KOPT-K1 (cell line): ENCODE results near the gene MED17.

Experiments used
- H3K27ac ChIP-seq: fragments of 200-600 bp; sonication (generic); 2 replicates; pipeline ENCODE4 v1.5.1; 2016; ENCODE audit warnings: antibody characterized with exemption, mild to moderate bottlenecking, low read depth, low read length; ENCODE audit not compliant: poor library complexity, severe bottlenecking
- H3K36me3 ChIP-seq: fragments of 200-600 bp; sonication (generic); 2 replicates; pipeline ENCODE4 v1.5.1; 2017; ENCODE audit warnings: antibody characterized with exemption, mild to moderate bottlenecking, low read length, moderate library complexity; ENCODE audit not compliant: insufficient read depth
- H3K9me3 ChIP-seq: fragments of 200-600 bp; sonication (generic); 2 replicates; pipeline ENCODE4 v1.5.1; 2017; ENCODE audit warnings: antibody characterized with exemption, low read length, mild to moderate bottlenecking; ENCODE audit not compliant: insufficient read depth, poor library complexity, severe bottlenecking

MED17 gene

DNA sequence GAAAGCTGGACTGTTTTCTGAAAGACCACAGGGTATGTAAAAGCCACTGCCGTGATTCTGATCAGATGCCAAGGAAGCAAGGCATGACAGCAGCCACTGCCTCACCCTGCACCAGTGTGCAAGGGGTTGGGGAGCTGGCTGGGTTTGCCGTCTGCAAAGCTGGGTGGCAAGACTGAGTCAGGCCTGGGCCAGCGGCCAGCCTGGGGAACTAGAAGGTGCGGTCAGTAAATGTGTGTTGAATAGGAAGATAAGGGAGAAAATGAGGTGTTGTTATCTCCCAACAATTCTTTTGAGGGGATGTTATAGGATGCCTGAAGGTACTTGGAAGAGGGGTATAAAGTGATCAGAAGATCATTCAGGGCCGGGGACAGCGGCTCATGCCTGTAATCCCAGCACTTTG lies 58.4 kb downstream of the MED17 start:
- H3K36me3 ChIP-seq: no peaks in the 10 kb centered on the region
- H3K27ac ChIP-seq: no peak overlapping the region
- no peaks in the 10 kb centered on the region for H3K9me3 ChIP-seq

DNA sequence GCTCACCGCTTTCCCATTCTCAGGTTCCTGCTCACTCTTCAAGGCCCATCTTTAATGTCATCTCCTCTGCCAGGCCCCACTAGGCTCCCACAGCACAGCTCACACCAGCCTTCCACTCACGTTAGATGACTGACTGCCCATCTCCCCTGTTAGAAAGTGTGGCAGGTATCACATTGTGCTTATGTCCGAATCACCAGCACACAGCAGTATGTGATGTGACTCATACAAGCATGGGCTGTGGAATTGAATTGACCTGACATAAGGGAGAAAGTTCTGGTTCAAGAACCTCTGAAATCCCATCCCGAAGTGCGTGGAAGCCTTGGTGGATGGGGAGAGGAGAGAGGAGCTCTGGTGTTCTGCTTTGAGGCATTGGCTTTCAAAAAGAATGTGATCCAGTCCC lies 59.8 kb downstream of the MED17 start:
- Histone ChIP-seq H3K27ac (no peak overlapping the region), H3K9me3 (no peaks in the 10 kb centered on the region), H3K36me3 (no peaks in the 10 kb centered on the region)

DNA sequence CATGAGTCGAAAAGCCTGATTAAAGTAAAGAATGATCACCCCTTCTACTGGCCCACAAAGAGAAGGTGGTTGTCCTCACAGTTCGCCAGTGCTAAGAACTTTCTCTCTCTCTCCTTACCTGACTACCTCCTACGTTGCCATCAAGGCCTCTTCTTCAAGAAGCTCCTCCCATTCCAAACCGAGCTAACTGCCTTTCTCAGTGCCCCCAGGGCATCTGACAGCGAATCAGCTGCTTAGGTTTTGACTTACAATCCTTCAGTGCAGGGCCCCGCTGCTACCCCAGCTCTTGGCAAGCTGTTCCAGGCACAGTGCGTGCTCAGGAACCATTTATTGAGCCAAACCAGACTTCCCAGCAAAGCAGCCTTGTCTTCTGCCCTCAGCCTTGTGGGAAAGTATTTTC lies 60.5 kb downstream of the MED17 start:
- H3K9me3 ChIP-seq: no peaks in the 10 kb centered on the region
- H3K27ac ChIP-seq: no peak overlapping the region
- H3K36me3 ChIP-seq: no peaks in the 10 kb centered on the region

DNA sequence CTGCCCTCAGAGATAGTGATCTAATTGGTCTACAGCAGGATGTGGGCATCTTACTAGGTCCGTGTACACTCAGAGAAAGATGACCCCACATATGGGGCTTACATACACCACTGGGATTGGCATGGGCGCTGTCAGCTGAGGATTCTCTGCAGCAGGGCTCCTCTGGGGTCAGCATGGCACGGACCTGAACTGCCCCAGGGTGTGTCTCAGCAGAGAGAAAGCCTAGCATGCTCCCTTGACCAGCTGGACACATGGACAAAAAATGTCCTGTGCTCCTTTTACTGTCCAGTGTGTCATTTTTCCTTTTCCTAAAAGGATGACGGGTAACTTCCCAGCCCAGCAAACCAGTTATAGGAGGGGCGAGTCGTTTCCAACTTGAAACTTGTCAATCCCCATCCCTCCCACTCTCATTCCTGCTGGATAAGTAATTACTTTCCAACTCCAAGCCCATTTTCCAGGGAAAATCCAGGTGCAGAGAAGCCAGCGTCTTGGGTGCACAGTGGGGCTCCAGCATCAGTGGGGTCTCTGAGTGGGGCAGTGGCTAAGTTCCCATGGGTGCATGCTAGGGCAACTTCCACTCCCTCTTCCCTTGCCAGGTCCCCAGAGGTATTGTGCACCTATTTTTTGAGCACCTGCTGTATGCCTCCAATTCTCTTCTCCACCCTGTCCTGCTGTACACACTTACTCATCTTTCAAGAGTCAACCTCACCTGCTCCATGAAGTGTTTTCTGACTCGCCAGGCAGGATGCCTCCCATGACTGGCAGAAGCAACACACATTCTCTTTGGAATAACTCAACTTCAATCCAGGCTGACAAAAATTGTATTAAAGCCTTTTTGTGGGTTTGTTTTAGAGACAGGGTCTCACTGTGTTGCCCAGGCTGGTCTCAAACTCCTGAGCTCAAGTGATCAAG lies 61.4 kb downstream of the MED17 start:
- no peak overlapping the region for H3K27ac ChIP-seq
- H3K9me3 ChIP-seq: no peaks in the 10 kb centered on the region
- H3K36me3 ChIP-seq: no peaks in the 10 kb centered on the region

DNA sequence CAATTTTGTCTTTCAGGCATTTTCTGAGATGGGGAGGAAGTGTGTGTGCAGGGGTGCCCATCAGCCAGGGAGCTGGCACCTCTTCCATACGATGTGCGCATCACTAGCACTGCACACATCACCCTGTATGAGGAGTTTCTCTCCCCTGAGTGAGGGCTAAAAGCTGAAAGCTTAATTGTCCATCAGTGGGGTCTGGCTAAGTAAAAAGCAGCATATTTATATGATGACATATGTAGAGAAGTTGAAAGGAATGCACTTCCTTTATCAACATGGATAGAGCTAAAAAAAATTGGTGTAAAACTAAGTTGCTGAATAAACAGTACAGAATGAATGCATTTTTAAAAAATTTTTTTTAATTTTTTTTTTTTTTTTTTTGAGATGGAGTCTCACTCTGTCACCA lies 62.3 kb downstream of the MED17 start:
- no peaks in the 10 kb centered on the region for H3K36me3 ChIP-seq
- no peak overlapping the region for H3K27ac ChIP-seq
- H3K9me3 ChIP-seq: no peaks in the 10 kb centered on the region

DNA sequence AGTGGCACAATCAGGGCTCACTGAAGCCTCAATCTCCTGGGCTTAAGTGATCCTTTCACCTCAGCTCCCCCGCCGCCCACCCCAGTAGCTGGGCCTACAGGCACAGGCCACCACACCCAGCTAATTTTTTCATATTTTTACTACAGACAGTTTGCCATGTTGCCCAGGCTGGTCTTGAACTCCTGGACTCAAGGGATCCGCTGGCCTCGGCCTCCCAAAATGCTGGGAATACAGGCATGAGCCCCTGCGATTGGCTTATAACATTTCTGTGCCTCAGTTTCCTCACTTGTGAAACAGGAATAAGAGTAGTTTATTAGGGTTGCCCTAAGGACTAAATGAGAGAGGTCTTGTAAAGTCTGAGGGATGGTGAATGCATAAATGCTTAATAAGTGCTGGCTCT lies 65.1 kb downstream of the MED17 start:
- H3K36me3 ChIP-seq: no peaks in the 10 kb centered on the region
- H3K9me3 ChIP-seq: no peaks in the 10 kb centered on the region
- H3K27ac ChIP-seq: no peak overlapping the region

DNA sequence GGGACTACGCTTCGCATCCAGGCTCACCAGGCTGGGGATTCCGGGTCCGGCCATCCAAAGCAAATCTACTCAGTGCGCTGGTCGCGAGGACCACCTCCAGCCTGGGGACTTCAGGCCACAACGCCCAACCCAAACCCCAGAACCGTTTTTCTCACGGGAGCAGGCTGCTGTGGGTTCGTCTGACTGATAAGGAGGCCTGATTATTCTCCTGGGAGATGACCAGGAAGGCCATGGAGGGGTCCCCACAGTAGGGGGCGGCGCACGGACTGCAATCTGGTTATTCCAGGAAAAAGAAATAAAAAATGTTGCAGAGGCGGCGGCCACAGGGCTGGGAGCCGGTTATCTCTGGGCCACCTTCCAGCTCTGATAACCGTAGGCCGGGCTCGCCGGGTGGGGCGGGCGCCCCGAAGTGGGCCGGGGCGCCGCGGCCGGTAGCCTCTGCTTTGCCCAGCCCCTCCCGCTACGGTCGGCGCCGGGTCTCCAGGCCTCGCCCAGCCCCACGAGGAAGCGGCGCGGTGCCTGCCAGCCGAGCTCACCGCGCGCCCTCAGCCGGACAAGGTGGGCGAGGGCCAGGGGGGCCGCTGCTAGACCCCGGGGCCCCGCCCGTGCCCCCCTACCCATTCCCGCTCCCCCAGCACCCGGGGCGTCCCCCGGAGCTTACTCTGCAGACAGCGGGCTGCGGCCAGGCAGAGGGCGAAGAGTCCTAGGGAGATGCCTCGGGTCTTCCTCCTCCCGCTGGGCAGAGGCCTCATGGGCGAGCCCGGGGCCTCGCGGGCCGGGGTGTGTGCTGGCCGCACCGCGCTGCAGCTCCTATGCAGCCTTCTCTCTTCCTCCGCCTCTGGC lies 65.9 kb downstream of the MED17 start:
- Histone ChIP-seq H3K27ac (no peak overlapping the region), H3K9me3 (no peaks in the 10 kb centered on the region), H3K36me3 (no peaks in the 10 kb centered on the region)

DNA sequence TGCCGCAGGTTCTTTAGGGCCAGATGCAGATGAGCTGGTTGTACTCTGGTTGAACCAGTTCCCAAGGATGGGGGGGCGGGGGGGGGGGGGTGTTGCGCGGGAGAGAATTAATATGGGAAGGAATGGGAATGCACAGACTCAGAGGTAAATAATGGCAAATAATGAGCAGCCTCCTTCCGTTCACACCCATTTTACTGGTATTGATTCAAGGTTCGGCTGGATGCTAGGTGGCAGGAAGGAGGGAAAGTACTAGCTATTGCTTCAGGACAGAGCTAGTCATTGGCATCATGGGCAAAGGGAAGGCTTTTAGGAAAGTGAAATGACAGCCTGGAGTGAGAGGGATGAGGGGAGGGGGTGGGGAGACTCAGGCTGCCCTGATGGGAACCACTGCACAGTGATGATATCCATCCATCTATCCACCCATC lies 66.5 kb downstream of the MED17 start, which contains the start of gene VSTM5:
Gene VSTM5, minus strand, starts transcription at position 25 of the 425 bp plus-strand sequence. CDS start 116 bp downstream, outside the sequence.
- Histone ChIP-seq H3K36me3 (no peaks in the 10 kb centered on the region), H3K27ac (no peak within 1 kb of the TSS), H3K9me3 (no peaks in the 10 kb centered on the region)

DNA sequence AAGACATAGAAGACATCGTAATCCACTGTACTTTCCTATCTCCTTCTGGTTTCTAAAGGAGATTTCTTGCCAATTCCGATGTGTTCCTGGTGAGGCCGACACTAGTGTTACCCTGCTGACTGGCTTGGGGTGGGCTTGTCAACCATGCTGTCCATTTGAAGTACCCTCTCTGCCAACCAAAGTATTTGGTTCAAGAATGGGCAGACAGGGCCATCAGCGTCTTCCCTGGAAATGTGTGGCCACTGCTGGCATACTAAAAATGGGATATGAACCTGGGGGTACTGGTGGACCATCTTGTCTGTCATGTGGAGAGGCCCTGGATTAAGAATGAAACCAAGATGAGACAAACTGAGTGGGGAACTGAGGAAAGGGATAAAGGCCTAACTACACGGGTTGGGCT lies 68.2 kb downstream of the MED17 start:
- H3K27ac ChIP-seq: no peak overlapping the region
- H3K36me3 ChIP-seq: no peaks in the 10 kb centered on the region
- H3K9me3 ChIP-seq: no peaks in the 10 kb centered on the region

DNA sequence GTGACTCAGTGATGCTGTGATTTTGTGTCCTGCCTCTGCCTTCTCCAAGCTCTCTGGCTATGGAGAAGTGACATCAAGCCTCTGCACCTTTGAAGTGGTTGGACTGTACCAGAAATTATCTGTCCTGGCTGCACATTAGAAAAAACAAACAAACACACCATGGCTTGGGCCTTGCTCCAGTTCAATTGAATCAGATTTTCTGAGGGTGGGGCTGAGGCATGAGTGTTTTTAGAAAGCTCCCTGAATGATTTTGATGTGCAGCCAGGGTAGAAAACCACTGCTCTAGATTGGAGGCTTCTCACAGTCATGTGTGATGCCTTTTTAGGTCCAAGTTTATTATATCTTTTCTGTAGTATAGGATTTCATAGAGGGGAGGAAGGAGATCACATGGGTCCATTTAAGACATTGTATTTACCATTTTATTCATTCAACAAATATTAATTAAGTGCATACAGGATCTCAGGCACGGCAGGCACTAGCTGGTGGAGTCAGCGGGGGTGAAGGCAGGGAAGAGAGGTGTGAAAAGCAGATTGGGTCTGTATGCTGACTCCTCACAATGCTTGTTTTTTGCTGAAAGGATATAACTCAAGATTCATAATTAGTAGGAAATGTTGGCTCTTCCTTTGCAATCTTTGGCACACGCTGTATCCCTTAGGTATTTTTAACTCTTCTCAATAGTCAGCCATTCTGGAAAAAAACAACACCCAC lies 73.5 kb downstream of the MED17 start:
- Histone ChIP-seq H3K27ac (no peak overlapping the region), H3K36me3 (no peaks in the 10 kb centered on the region), H3K9me3 (no peaks in the 10 kb centered on the region)

DNA sequence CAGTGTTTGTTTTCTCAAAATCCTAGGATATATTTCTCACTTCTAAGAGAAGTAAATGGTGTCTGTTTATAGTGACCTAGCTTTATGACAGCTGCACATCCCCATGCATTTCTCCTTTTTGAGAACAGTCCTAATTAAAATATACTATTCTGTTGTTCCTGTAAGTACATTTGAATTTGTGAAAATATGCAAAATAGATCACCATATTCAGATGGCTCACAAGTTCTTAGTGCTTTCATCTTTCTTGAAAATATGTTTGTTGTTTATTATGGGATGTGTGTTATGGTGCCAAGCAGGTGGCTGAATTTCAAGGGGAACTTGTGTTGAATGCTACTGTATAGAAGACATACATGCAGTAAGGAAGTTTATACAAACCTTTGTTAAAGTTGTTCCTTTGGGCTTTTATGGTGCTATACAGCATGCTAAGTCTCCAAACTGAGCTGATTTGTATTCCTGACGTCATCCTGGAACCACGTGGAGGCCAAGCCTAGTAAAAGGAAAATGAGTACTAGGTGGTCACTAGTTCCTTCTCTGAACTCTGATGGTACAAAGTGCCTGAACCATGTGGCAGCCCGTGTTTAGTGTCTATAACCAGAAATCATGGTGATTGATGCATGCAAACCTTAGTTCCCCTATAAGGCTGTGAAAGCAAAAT lies 74.2 kb downstream of the MED17 start:
- Histone ChIP-seq H3K9me3 (no peaks in the 10 kb centered on the region), H3K36me3 (no peaks in the 10 kb centered on the region), H3K27ac (no peak overlapping the region)

DNA sequence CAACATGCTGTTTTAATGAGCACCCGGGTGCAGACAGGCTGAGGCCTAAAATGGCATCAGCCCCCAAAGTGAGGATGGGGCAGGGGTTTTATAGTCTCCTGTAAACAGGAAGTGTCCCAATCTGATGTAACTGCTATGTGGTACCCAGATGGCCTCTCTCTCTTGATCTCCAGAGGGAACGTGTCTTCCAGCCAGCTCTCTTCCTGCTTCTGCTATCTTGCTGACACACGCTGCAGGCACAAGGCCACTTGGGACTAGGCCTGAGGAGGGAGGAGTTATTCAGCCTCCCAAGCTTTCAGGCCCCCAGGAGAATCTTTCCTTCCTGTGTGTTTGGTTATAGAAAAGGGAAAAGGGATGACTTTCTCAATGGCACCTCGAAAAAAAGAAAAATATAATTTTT lies 77.7 kb downstream of the MED17 start:
- Histone ChIP-seq H3K9me3 (no peaks in the 10 kb centered on the region), H3K27ac (no peak overlapping the region), H3K36me3 (no peaks in the 10 kb centered on the region)
